ENCODE results near the gene CEBPE. TPM values are rescaled to one million over a fixed set of nuclear protein-coding genes. Genes with fewer than 3 reads are reported as not detected.

The CEBPE gene
- total RNA-seq, 2 experiments from 2014 or later: 1.1 to 2.3 TPM

DNA sequence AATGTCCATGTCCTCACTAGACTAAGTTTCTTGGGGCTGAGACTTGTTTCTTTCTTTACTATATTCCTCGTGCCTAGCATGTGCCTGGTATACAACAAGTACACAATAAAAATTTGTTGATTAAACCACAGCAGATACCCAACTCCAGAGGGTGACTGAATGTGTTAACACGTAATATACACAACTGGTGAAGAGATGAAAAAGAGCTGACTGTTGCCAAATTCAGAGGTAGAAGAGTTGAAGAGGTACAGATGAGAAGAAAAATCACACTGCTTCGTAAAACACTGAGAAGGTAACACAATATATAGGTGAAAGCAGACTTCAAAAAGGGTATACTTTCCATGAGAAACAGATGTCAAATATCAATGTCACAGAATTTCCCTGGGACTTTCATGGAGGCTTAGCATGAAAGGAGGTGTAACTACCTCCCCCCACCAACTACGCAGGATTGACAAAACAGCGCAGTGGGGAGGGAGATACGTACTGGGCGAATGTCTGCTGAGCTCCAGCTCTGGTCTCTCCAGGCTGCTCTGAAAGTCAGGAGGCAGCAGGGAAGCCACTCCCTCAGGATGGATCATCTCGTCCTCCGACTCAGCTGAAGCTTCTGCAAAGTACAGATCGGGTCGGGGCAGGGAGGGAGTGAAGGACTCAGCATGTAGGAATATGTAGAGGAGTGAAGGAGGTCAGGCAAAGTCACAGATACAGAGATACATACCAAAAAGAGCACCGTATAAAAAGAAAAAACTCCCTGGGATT is 29.4 kb downstream of the CEBPE start:
- Histone ChIP-seq H3K27ac (ENCODE audit: low read depth, low read length, poor library complexity, severe bottlenecking) (no peak overlapping the region), H3K79me2 (ENCODE audit: insufficient read depth, low read depth, low read length) (peaks cover 32% of the 10 kb centered on the region), H3K9me2 (ENCODE audit: insufficient read depth, low read length) (no peaks in the 10 kb centered on the region), H3K36me3 (ENCODE audit: insufficient read depth, low read length) (peaks cover 90% of the 10 kb centered on the region), H3K4me2 (ENCODE audit: low read length) (no peak overlapping the region), H3K4me3 (ENCODE audit: low read depth, low read length, poor library complexity, severe bottlenecking) (no peak overlapping the region), H3K4me1 (ENCODE audit: insufficient read depth, low read length, poor library complexity, severe bottlenecking) (peaks cover 11% of the 10 kb centered on the region), H4K20me1 (ENCODE audit: insufficient read depth, low read length) (peaks cover 17% of the 10 kb centered on the region), H2AFZ (ENCODE audit: low read length) (no peak overlapping the region), H3K9me3 (ENCODE audit: low read length) (no peaks in the 10 kb centered on the region)
- no TSS peak for BruUV-seq (replicated peaks)
- DNase-seq (ENCODE audit: low spot score): no peak
- ChIA-PET CTCF (ENCODE audit: unreplicated experiment) (no interaction called here), POLR2A (interaction anchor here (0.6 kb wide), 1 partner anchor 95 kb away, joined by 3 read pairs; no protein-coding TSS in a partner anchor)
- intact Hi-C loops (cut with micrococcal nuclease; ENCODE audit: unreplicated experiment): no loop called here
- TF ChIP-seq, protein P1, sequence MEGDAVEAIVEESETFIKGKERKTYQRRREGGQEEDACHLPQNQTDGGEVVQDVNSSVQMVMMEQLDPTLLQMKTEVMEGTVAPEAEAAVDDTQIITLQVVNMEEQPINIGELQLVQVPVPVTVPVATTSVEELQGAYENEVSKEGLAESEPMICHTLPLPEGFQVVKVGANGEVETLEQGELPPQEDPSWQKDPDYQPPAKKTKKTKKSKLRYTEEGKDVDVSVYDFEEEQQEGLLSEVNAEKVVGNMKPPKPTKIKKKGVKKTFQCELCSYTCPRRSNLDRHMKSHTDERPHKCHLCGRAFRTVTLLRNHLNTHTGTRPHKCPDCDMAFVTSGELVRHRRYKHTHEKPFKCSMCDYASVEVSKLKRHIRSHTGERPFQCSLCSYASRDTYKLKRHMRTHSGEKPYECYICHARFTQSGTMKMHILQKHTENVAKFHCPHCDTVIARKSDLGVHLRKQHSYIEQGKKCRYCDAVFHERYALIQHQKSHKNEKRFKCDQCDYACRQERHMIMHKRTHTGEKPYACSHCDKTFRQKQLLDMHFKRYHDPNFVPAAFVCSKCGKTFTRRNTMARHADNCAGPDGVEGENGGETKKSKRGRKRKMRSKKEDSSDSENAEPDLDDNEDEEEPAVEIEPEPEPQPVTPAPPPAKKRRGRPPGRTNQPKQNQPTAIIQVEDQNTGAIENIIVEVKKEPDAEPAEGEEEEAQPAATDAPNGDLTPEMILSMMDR (conservative IDR thresholded peaks at IDR 0.05; ENCODE audit: low read length): no peak
- TF ChIP-seq EZH2phosphoT487 (IDR thresholded peaks at IDR 0.05; ENCODE audit: borderline replicate concordance, low read depth, low read length): no peak

DNA sequence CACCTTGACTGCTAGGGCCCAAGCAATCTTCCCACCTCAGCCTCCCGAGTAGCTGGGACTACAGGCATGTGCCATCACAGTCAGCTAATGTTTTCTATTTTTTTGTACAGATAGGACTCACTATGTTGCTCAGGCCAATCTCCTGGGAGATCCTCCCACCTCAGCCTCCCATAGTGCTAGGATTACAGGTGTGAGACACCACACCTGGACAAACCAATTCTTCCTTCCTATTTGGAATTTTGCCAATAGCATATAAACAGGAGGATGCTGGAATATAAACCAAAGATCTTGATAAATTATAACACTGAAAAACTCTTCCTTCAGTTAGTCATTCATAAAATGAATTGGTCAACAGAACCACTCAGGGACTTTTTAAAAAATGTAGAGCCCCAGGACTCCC is 32.5 kb downstream of the CEBPE start:
- no peak for TF ChIP-seq EZH2phosphoT487 (IDR thresholded peaks at IDR 0.05; ENCODE audit: borderline replicate concordance, low read depth, low read length)
- TF ChIP-seq, protein P1 (conservative IDR thresholded peaks at IDR 0.05; ENCODE audit: low read length): no peak
- Histone ChIP-seq H3K4me2 (ENCODE audit: low read length) (no peak overlapping the region), H4K20me1 (ENCODE audit: insufficient read depth, low read length) (no peaks in the 10 kb centered on the region), H3K9me3 (ENCODE audit: low read length) (no peaks in the 10 kb centered on the region), H3K27ac (ENCODE audit: low read depth, low read length, poor library complexity, severe bottlenecking) (no peak overlapping the region), H3K9me2 (ENCODE audit: insufficient read depth, low read length) (no peaks in the 10 kb centered on the region), H3K4me1 (ENCODE audit: insufficient read depth, low read length, poor library complexity, severe bottlenecking) (no peaks in the 10 kb centered on the region), H3K36me3 (ENCODE audit: insufficient read depth, low read length) (peaks cover 99% of the 10 kb centered on the region), H3K4me3 (ENCODE audit: low read depth, low read length, poor library complexity, severe bottlenecking) (no peak overlapping the region), H2AFZ (ENCODE audit: low read length) (no peak overlapping the region), H3K79me2 (ENCODE audit: insufficient read depth, low read depth, low read length) (peaks cover 2% of the 10 kb centered on the region; the same call in 1 of the 2 replicates)
- CTCF ChIA-PET (ENCODE audit: unreplicated experiment): no interaction called here
- POLR2A ChIA-PET: interaction anchor here (1.1 kb wide), 1 partner anchor 15 kb away, joined by 3 read pairs; no protein-coding TSS in a partner anchor
- intact Hi-C loops (cut with micrococcal nuclease; ENCODE audit: unreplicated experiment): no loop called here
- DNase-seq (ENCODE audit: low spot score): no peak
- BruUV-seq (replicated peaks): no TSS peak

DNA sequence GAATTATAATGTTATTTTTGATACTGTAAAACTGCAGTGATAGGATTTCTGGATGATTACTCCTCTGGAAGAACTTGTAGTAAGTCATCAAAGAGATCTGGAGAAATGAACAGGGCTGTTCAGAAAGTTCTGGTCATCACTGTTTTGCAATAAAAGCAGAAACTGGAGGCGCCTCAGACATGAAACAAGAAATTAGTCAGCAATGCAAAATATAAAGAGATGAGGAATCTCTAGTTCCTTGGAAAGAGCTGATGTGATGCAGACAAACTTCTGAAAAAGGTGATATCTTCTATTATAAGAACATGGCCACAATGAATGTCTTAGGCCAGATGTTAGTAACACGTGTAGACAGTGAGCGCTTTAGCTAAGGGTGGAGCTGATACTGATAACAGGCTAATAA is 33.6 kb downstream of the CEBPE start:
- H3K27ac ChIP-seq (ENCODE audit: low read depth, low read length, poor library complexity, severe bottlenecking): no peak overlapping the region
- ChIA-PET CTCF (ENCODE audit: unreplicated experiment) (no interaction called here), POLR2A (interaction anchor here (0.6 to 1.1 kb wide), 2 partner anchors 11 to 14 kb away, joined by 3 to 7 read pairs; no protein-coding TSS in a partner anchor)
- H3K4me3 ChIP-seq (ENCODE audit: low read depth, low read length, poor library complexity, severe bottlenecking): no peak overlapping the region
- no peak overlapping the region for H2AFZ ChIP-seq (ENCODE audit: low read length)
- no peak for DNase-seq (ENCODE audit: low spot score)
- no peak for TF ChIP-seq EZH2phosphoT487 (IDR thresholded peaks at IDR 0.05; ENCODE audit: borderline replicate concordance, low read depth, low read length)
- TF ChIP-seq, protein P1 (conservative IDR thresholded peaks at IDR 0.05; ENCODE audit: low read length): no peak
- no peak overlapping the region for H3K4me2 ChIP-seq (ENCODE audit: low read length)
- BruUV-seq (replicated peaks): no TSS peak
- H3K79me2 ChIP-seq (ENCODE audit: insufficient read depth, low read depth, low read length): no peaks in the 10 kb centered on the region
- H3K4me1 ChIP-seq (ENCODE audit: insufficient read depth, low read length, poor library complexity, severe bottlenecking): no peaks in the 10 kb centered on the region
- peaks cover 99% of the 10 kb centered on the region for H3K36me3 ChIP-seq (ENCODE audit: insufficient read depth, low read length)
- H4K20me1 ChIP-seq (ENCODE audit: insufficient read depth, low read length): no peaks in the 10 kb centered on the region
- H3K9me3 ChIP-seq (ENCODE audit: low read length): no peaks in the 10 kb centered on the region
- no peaks in the 10 kb centered on the region for H3K9me2 ChIP-seq (ENCODE audit: insufficient read depth, low read length)
- intact Hi-C loops (cut with micrococcal nuclease; ENCODE audit: unreplicated experiment): no loop called here
